ENCODE results near the gene RPS16.

Gene RPS16

GRCh38 chr19:39407660-39408391 is 27.9 kb downstream of the RPS16 start:
- peak; percentile 72 for DNase-seq (ENCODE audit: low spot score)

GRCh38 chr19:39407410-39407659 is 28.4 kb downstream of the RPS16 start:
- DNase-seq (ENCODE audit: low spot score) = no peak

GRCh38 chr19:39406656-39407409 is 28.9 kb downstream of the RPS16 start, which contains the start of gene ZFP36:
Gene ZFP36, plus strand, starts transcription at chr19:39406847. Its CDS starts 58 bp downstream, at chr19:39406905.
- DNase-seq (ENCODE audit: low spot score) = peak; percentile 90

GRCh38 chr19:39405958-39406655 is 29.6 kb downstream of the RPS16 start:
- DNase-seq (ENCODE audit: low spot score) = no peak

- no peak for DNase-seq (ENCODE audit: low spot score)
Observed at GRCh38 chr19:39405261-39405957, 30.3 kb downstream of the RPS16 start.

GRCh38 chr19:39403331-39404312 is 32.1 kb downstream of the RPS16 start:
- DNase-seq (ENCODE audit: low spot score) = peak; percentile 79

GRCh38 chr19:39402346-39403300 is 33.1 kb downstream of the RPS16 start:
- DNase-seq (ENCODE audit: low spot score) = peak; percentile 69

- DNase-seq (ENCODE audit: low spot score) = peak; percentile 74
Observed at GRCh38 chr19:39401549-39402345, 34.0 kb downstream of the RPS16 start.

- no peak for DNase-seq (ENCODE audit: low spot score)
Observed at GRCh38 chr19:39401070-39401548, 34.6 kb downstream of the RPS16 start.

GRCh38 chr19:39400061-39400460 is 35.7 kb downstream of the RPS16 start:
- no peak for DNase-seq (ENCODE audit: low spot score)

GRCh38 chr19:39399668-39400050 is 36.1 kb downstream of the RPS16 start:
- DNase-seq (ENCODE audit: low spot score) = no peak

GRCh38 chr19:39398297-39398864 is 37.4 kb downstream of the RPS16 start:
- peak; percentile 86 for DNase-seq (ENCODE audit: low spot score)

GRCh38 chr19:39397360-39398296 is 38.1 kb downstream of the RPS16 start:
- DNase-seq (ENCODE audit: low spot score) = peak; percentile 88

GRCh38 chr19:39390751-39391437 is 44.9 kb downstream of the RPS16 start, which contains the start of the genes MED29 and PAF1:
Gene MED29, plus strand, starts transcription at chr19:39391378. Its CDS starts 45 bp downstream, at chr19:39391423.
Gene PAF1, minus strand, starts transcription at chr19:39391106. Its CDS starts 242 bp downstream, at chr19:39390864.
- peak; percentile 99 for DNase-seq (ENCODE audit: low spot score)

- DNase-seq (ENCODE audit: low spot score) = peak; percentile 71
Observed at GRCh38 chr19:39390451-39390750, 45.3 kb downstream of the RPS16 start.

GRCh38 chr19:39389631-39390414 is 45.9 kb downstream of the RPS16 start:
- DNase-seq (ENCODE audit: low spot score) = no peak
